NCI-H2227 (cell line): ENCODE data around the gene GTPBP1.
A peak's percentile ranks its signal among the peaks of the same experiment; 100 is the strongest.

ENCODE experiments used
- DNase-seq: peaks from one replicate; lab custom pipeline; 2025; ENCODE audit not compliant: unreplicated experiment; lab: John Stamatoyannopoulos, UW

The GTPBP1 gene

GRCh38 chr22:38700789-38701628 is 4.7 kb upstream of the GTPBP1 start, which contains the start of gene JOSD1:
Gene JOSD1, minus strand, starts transcription at chr22:38700943. Its CDS starts 956 bp downstream, at chr22:38699987.
- DNase-seq: peak; percentile 96

GRCh38 chr22:38704654-38705234 is 1.0 kb upstream of the GTPBP1 start:
- DNase-seq: peak; percentile 37

GRCh38 chr22:38706101-38706900 is 557 bp downstream of the GTPBP1 start:
- DNase-seq: peak; percentile 50

- DNase-seq: no peak
These were observed 1.1 kb downstream of the GTPBP1 start for GRCh38 chr22:38706901-38707195.

- DNase-seq: no peak
These were observed 1.6 kb downstream of the GTPBP1 start for GRCh38 chr22:38707346-38707745.

GRCh38 chr22:38707984-38708383 is 2.2 kb downstream of the GTPBP1 start:
- DNase-seq: no peak

- no peak for DNase-seq
These were observed 3.6 kb downstream of the GTPBP1 start for GRCh38 chr22:38709306-38709705.

- DNase-seq: no peak
These were observed 4.6 kb downstream of the GTPBP1 start for GRCh38 chr22:38710351-38710750.

- no peak for DNase-seq
These were observed 5.1 kb downstream of the GTPBP1 start for GRCh38 chr22:38710866-38711265.

GRCh38 chr22:38712486-38713207 is 6.9 kb downstream of the GTPBP1 start:
- DNase-seq: no peak

- no peak for DNase-seq
These were observed 8.2 kb downstream of the GTPBP1 start for GRCh38 chr22:38713921-38714320.

- no peak for DNase-seq
These were observed 9.5 kb downstream of the GTPBP1 start for GRCh38 chr22:38715176-38715764.

- no peak for DNase-seq
These were observed 10.1 kb downstream of the GTPBP1 start for GRCh38 chr22:38715852-38716251.

GRCh38 chr22:38716271-38716670 is 10.5 kb downstream of the GTPBP1 start:
- no peak for DNase-seq

GRCh38 chr22:38716826-38717225 is 11.1 kb downstream of the GTPBP1 start:
- DNase-seq: no peak

- no peak for DNase-seq
These were observed 11.5 kb downstream of the GTPBP1 start for GRCh38 chr22:38717244-38717643.

- DNase-seq: peak; percentile 66
These were observed 12.7 kb downstream of the GTPBP1 start for GRCh38 chr22:38718414-38718813.

- DNase-seq: no peak
These were observed 13.5 kb downstream of the GTPBP1 start for GRCh38 chr22:38719196-38719595.

GRCh38 chr22:38720350-38720749 is 14.6 kb downstream of the GTPBP1 start:
- no peak for DNase-seq

- no peak for DNase-seq
These were observed 15.8 kb downstream of the GTPBP1 start for GRCh38 chr22:38721551-38721950.

- DNase-seq: no peak
These were observed 18.4 kb downstream of the GTPBP1 start for GRCh38 chr22:38724176-38724575.
